GM06990 (cell line): ENCODE results near the gene DEPDC4.
"Not testable (repeated sequence)": the region's sequence is repeated elsewhere in the genome, so short reads cannot be mapped to it uniquely, and the experiment has no call there.

Source experiments
- DNase-seq: peaks from one replicate; pipeline ENCODE4 v3.0.0-alpha.2; 2011; ENCODE audit not compliant: insufficient read length; ENCODE audit errors: extremely low read depth
- H3K27me3 ChIP-seq: replicated peaks from 2 replicates; pipeline ENCODE4 v1.6.0; 2011; ENCODE audit warnings: low read length; ENCODE audit not compliant: control insufficient read depth, insufficient read depth
- H3K36me3 ChIP-seq: 2 replicates; pipeline ENCODE4 v1.5.1; 2011; ENCODE audit warnings: low read length; ENCODE audit not compliant: control insufficient read depth, insufficient read depth
- H3K4me3 ChIP-seq: replicated peaks from 2 replicates; pipeline ENCODE4 v1.5.1; 2011; ENCODE audit warnings: low read depth, mild to moderate bottlenecking, control low read depth, low read length
- TF ChIP-seq, protein P1 (sequence below): IDR thresholded peaks from 2 replicates; pipeline ENCODE4 v1.5.1; 2011; ENCODE audit warnings: low read length, control low read depth, mild to moderate bottlenecking, inconsistent platforms; ENCODE audit not compliant: insufficient read depth, poor library complexity, severe bottlenecking

Gene DEPDC4

DNA sequence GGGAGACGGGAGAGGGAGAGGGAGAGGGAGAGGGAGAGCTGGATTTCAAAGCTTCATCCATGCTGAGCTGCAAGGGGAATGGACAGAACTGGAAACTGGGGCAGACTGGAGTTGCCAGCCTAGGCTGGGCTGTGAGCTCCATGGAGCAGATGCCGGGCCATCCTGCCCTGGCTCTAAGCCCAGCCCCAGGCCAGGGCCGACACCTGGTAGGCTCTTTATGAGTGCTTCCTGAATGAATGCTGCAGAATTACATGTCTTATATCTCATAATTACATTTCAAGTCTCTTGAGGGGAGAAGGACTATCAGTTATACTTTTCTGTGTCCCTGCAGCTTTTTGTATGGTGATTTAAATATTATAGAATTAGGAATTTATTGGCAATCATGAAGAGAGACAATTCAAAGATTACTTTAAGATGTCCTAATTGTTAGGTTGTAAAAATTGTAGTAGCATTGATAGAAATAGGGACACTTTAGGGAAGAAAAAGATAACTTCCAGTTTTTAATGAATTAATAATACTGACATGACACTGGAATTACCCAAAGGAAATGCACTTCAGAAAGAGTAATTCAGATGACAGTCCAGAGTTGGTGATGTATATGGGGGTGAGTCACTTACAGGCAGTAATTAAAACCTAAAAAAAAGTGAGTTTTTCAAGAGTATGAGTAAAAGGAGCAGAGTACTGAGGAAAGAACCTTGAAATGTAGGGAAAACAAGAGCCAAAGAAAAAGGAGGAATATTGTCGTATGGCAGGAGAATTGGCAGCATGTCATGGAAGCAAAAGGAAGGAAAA is 29.1 kb upstream of the DEPDC4 start:
- Histone ChIP-seq H3K4me3 (no peak overlapping the region), H3K36me3 (peaks cover 1% of the 10 kb centered on the region), H3K27me3 (no peaks in the 10 kb centered on the region)
- no peak for DNase-seq
- TF ChIP-seq, protein P1, sequence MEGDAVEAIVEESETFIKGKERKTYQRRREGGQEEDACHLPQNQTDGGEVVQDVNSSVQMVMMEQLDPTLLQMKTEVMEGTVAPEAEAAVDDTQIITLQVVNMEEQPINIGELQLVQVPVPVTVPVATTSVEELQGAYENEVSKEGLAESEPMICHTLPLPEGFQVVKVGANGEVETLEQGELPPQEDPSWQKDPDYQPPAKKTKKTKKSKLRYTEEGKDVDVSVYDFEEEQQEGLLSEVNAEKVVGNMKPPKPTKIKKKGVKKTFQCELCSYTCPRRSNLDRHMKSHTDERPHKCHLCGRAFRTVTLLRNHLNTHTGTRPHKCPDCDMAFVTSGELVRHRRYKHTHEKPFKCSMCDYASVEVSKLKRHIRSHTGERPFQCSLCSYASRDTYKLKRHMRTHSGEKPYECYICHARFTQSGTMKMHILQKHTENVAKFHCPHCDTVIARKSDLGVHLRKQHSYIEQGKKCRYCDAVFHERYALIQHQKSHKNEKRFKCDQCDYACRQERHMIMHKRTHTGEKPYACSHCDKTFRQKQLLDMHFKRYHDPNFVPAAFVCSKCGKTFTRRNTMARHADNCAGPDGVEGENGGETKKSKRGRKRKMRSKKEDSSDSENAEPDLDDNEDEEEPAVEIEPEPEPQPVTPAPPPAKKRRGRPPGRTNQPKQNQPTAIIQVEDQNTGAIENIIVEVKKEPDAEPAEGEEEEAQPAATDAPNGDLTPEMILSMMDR: no peak

DNA sequence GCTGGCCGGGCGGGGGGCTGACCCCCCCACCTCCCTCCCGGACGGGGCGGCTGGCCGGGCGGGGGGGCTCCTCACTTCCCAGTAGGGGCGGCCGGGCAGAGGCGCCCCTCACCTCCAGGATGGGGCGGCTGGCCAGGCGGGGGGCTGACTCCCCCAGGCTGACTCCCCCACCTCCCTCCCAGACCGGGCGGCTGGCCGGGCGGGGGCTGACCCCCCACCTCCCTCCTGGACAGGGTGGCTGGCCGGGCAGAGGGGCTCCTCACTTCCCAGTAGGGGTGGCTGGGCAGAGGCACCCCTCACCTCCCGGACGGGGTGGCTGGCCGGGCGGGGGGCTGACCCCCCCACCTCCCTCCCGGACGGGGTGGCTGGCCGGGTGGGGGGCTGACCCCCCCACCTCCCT is 27.5 kb upstream of the DEPDC4 start:
- H3K27me3 ChIP-seq, H3K4me3 ChIP-seq, DNase-seq, H3K36me3 ChIP-seq: not testable (repeated sequence)

DNA sequence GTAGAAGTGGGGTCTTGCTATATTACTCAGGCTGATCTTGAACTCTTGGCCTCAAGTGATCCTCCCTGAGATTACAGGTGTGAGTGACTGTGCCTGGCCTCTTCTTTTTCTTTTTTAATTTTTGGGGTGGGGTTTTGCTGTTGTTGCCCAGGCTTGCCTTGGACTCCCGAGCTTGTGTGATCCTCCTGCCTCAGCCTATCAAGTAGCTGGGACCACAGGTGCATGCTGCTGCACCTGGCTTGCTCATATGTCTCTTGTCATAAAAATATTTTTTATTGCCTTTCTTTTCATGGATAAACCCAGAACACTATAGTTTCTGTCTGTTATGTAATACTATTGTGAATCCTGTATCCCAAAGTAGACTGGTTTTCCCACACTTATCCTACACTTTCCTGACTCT is 26.1 kb upstream of the DEPDC4 start:
- Histone ChIP-seq H3K27me3 (no peaks in the 10 kb centered on the region), H3K4me3 (no peak overlapping the region), H3K36me3 (no peaks in the 10 kb centered on the region; the same call in 1 of the 2 replicates)
- TF ChIP-seq, protein P1: no peak
- no peak for DNase-seq

DNA sequence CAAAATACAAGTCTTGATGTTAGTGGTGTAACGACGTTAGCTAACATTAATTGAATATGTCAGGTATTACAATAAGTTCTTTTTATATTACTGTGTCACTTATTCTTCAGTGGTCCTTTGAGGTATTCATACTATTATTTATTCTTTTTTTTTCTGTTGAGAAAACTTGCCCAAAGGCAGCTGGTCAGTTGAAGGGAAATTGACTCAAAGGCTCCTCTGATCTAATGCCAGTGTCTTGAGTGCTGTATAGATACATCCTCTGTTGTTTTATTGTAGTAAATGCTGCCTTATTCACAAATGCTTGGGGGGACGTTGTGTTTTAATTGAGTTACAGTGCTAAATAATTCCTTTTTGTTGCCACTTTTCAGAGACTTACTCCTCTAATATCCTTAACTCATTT is 23.1 kb upstream of the DEPDC4 start:
- Histone ChIP-seq H3K36me3 (no peaks in the 10 kb centered on the region), H3K4me3 (no peak overlapping the region), H3K27me3 (no peaks in the 10 kb centered on the region)
- TF ChIP-seq, protein P1: no peak
- DNase-seq: no peak

DNA sequence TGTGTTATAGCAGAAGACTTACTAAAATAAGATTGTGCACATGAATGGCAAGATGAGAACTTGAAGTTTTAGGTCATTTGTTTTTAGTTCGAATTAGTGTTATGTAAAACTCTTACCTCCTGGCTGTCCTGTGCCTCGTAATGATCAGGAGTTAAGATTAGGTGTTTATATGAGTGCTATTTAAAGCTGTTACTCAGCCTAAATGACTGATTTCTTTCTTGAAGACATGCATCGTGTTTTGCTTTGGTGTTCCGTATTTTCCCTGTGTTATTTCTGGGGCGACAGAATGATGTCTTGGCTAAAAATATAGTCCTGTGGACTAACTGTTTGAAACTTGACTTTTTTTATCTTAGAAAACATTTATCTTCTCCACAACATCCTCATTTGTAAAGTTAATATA is 22.2 kb upstream of the DEPDC4 start:
- DNase-seq: no peak
- no peaks in the 10 kb centered on the region for H3K36me3 ChIP-seq
- TF ChIP-seq, protein P1: no peak
- H3K4me3 ChIP-seq: no peak overlapping the region
- no peaks in the 10 kb centered on the region for H3K27me3 ChIP-seq

DNA sequence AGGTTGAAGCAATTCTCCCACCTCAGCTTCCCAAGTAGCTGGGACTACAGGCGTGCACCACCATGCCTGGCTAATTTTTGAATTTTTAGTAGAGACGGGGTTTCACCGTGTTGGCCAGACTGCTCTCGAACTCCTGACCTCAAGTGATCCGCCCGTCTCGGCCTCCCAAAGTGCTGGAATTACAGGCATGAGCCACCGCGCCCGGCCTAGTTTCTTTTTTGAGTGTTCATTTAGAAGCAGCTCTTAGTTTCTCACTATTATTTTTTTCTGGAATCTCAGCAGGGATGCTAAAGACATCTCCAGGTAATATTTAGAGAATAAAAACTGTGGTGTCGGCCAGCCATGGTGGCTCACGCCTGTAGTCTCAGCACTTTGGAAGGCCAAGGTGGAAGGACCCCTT is 17.7 kb upstream of the DEPDC4 start:
- not testable (repeated sequence) for H3K36me3 ChIP-seq, DNase-seq, H3K4me3 ChIP-seq

More for the DNA sequence above, 17.7 kb upstream of the DEPDC4 start:
- H3K27me3 ChIP-seq: not testable (repeated sequence)
